Liver (tissue), 9 donors: ENCODE data around the gene TIMMDC1. TPM values are rescaled to one million over a fixed set of nuclear protein-coding genes. Genes with fewer than 3 reads are reported as not detected.

Experiments
- DNase-seq: peaks from one replicate; pipeline ENCODE4 v3.0.0-alpha.2; 2017; ENCODE audit warnings: low spot score
- H3K27ac ChIP-seq, 2 donors: one replicate each; pipeline ENCODE4 v1.7.0; 2013; ENCODE audit warnings: inconsistent platforms in 2 of 2, low read length in 2 of 2, control low read depth in 1 of 2, low read depth in 1 of 2, mild to moderate bottlenecking in 1 of 2
- H3K27me3 ChIP-seq, 4 donors: one replicate each; pipeline versions ENCODE4 v1.6.1 to v1.7.0; 2013; ENCODE audit warnings: low read length in 3 of 4, inconsistent platforms in 1 of 4, mild to moderate bottlenecking in 1 of 4, moderate library complexity in 1 of 4; ENCODE audit not compliant: control insufficient read depth in 4 of 4, insufficient read depth in 4 of 4
- H3K36me3 ChIP-seq, 4 donors: one replicate each; pipeline versions ENCODE4 v1.6.1 to v1.7.0; 2013; ENCODE audit warnings: low read length in 3 of 4, mild to moderate bottlenecking in 3 of 4, low read depth in 1 of 4, moderate library complexity in 1 of 4; ENCODE audit not compliant: control insufficient read depth in 4 of 4, insufficient read depth in 3 of 4
- H3K4me1 ChIP-seq, 4 donors: one replicate each; pipeline versions ENCODE4 v1.6.1 to v1.7.0; 2013; ENCODE audit warnings: low read length in 3 of 4, mild to moderate bottlenecking in 3 of 4, moderate library complexity in 1 of 4; ENCODE audit not compliant: control insufficient read depth in 4 of 4, insufficient read depth in 4 of 4
- H3K4me3 ChIP-seq, 3 donors: one replicate each; pipeline versions ENCODE4 v1.6.1 to v1.7.0; 2013; ENCODE audit warnings: low read length in 3 of 3, control low read depth in 1 of 3, low read depth in 1 of 3, mild to moderate bottlenecking in 1 of 3
- H3K9ac ChIP-seq, 2 donors: one replicate each; pipeline ENCODE4 v1.7.0; 2013; ENCODE audit warnings: low read length in 2 of 2, mild to moderate bottlenecking in 2 of 2, moderate library complexity in 2 of 2, control low read depth in 1 of 2, low read depth in 1 of 2
- H3K9me3 ChIP-seq, 4 donors: one replicate each; pipeline versions ENCODE4 v1.6.1 to v1.7.0; 2013; ENCODE audit warnings: low read length in 3 of 4; ENCODE audit not compliant: control insufficient read depth in 4 of 4
- ATF3 ChIP-seq: IDR thresholded peaks from 2 replicates; pipeline ENCODE4 v1.6.1; 2016; ENCODE audit warnings: antibody characterized with exemption
- CTCF ChIP-seq: fragments of 150-350 bp; IDR thresholded peaks from 2 replicates; pipeline ENCODE4 v1.5.1; 2017; ENCODE audit warnings: improper control_type of control experiment, low read depth, low read length; ENCODE audit not compliant: missing input control
- EGR1 ChIP-seq, 2 donors: IDR thresholded peaks; 2 replicates each; pipeline ENCODE4 v1.6.1; 2016 to 2018; ENCODE audit warnings: antibody characterized with exemption in 2 of 2, low read depth in 2 of 2
- FOXA1 ChIP-seq: IDR thresholded peaks from 2 replicates; pipeline ENCODE4 v1.6.1; 2016; ENCODE audit warnings: antibody characterized with exemption
- FOXA2 ChIP-seq: IDR thresholded peaks from 2 replicates; pipeline ENCODE4 v1.6.1; 2016; ENCODE audit warnings: antibody characterized with exemption
- GABPA ChIP-seq, 2 donors: IDR thresholded peaks in 1 of 2; conservative IDR thresholded peaks in 1 of 2; 2 replicates each; pipeline ENCODE4 v1.6.1; 2016; ENCODE audit warnings: antibody characterized with exemption in 2 of 2, mild to moderate bottlenecking in 1 of 2, moderate library complexity in 1 of 2
- HNF4A ChIP-seq, 2 donors: conservative IDR thresholded peaks; 2 replicates each; pipeline ENCODE4 v1.6.1; 2016; ENCODE audit warnings: antibody characterized with exemption in 2 of 2, mild to moderate bottlenecking in 2 of 2
- HNF4G ChIP-seq: IDR thresholded peaks from 2 replicates; pipeline ENCODE4 v1.6.1; 2016; ENCODE audit warnings: antibody characterized with exemption
- JUND ChIP-seq, 2 donors: IDR thresholded peaks; 2 replicates each; pipeline ENCODE4 v1.6.1; 2016; ENCODE audit warnings: antibody characterized with exemption in 2 of 2
- MAX ChIP-seq: IDR thresholded peaks from 2 replicates; pipeline ENCODE4 v1.6.1; 2016; ENCODE audit warnings: antibody characterized with exemption
- NR2F2 ChIP-seq: IDR thresholded peaks from 2 replicates; pipeline ENCODE4 v1.6.1; 2016; ENCODE audit warnings: antibody characterized with exemption
- RAD21 ChIP-seq, 2 donors: IDR thresholded peaks; 2 replicates each; pipeline ENCODE4 v1.6.1; 2016; ENCODE audit warnings: antibody characterized with exemption in 2 of 2, mild to moderate bottlenecking in 2 of 2
- REST ChIP-seq: IDR thresholded peaks from 2 replicates; pipeline ENCODE4 v1.6.1; 2016; ENCODE audit warnings: antibody characterized with exemption, mild to moderate bottlenecking
- RXRA ChIP-seq, 2 donors: IDR thresholded peaks; 2 replicates each; pipeline ENCODE4 v1.6.1; 2017 to 2018; ENCODE audit warnings: antibody characterized with exemption in 2 of 2, mild to moderate bottlenecking in 1 of 2
- SP1 ChIP-seq: IDR thresholded peaks from 2 replicates; pipeline ENCODE4 v1.6.1; 2018; ENCODE audit warnings: antibody characterized with exemption, mild to moderate bottlenecking
- TAF1 ChIP-seq: conservative IDR thresholded peaks from 2 replicates; pipeline ENCODE4 v1.6.1; 2016; ENCODE audit warnings: antibody characterized with exemption, mild to moderate bottlenecking
- YY1 ChIP-seq: IDR thresholded peaks from 2 replicates; pipeline ENCODE4 v1.6.1; 2016; ENCODE audit warnings: antibody characterized with exemption, mild to moderate bottlenecking
- ZBTB33 ChIP-seq: IDR thresholded peaks from 2 replicates; pipeline ENCODE4 v1.6.1; 2016; ENCODE audit warnings: antibody characterized with exemption
- WGBS: extraction: QIAGEN DNeasy Blood & Tissue Kit; methylation state at CpG from one replicate; pipeline ENCODE4 v1.1.7; 2013; 5-methylcytosine and 5-hydroxymethylcytosine counted together
- polyA plus RNA-seq, 2 donors: library from polyadenylated mRNA; stranded (reverse) in 1 of 2; unstranded in 1 of 2; fragments of 200-250 nt in 1 of 2; fragments of >200 nt in 1 of 2; fragmentation: Nextera tagmentation in 1 of 2; extraction: Ambion mirVana in 1 of 2; gene quantifications; one replicate each; pipeline versions ENCODE4 v1.2.1 to v1.2.3, GENCODE V29; 2013 to 2015
- total RNA-seq, 2 donors: library from RNA; depleted of rRNA; stranded (reverse); fragments of >200 nt; gene quantifications; one replicate each; pipeline ENCODE4 v1.2.3, GENCODE V29; 2014
- donor health status: healthy.
- donor health status: healthy.
- donor health status: healthy.
- donor health status: healthy.
- donor health status: healthy.

TIMMDC1 gene
- total and polyA plus RNA-seq, 4 donors: 25.4 to 54.2 (median 33.2) TPM

- no peak for DNase-seq
- 62% methylated on average over 4 of the region's 4 CpGs for WGBS
- H3K27me3 ChIP-seq: no peaks in the 10 kb centered on the region
- no peaks in the 10 kb centered on the region for H3K4me1 ChIP-seq
- peak overlapping the region in 1 of 2 donors; percentile 1 for H3K27ac ChIP-seq
- peak overlapping the region in 1 of 2 donors; percentile 35 for H3K9ac ChIP-seq
- no peaks in the 10 kb centered on the region for H3K9me3 ChIP-seq
- no peak for TF ChIP-seq EGR1 (IDR thresholded peaks at IDR 0.05; ENCODE audit: low read depth in 2 of 2)
- no peak for TF ChIP-seq TAF1
- TF ChIP-seq ZBTB33: no peak
- no peak for TF ChIP-seq REST
- no peak for TF ChIP-seq RXRA (IDR thresholded peaks at IDR 0.05)
- TF ChIP-seq YY1: no peak
- TF ChIP-seq HNF4A (conservative IDR thresholded peaks at IDR 0.05): no peak
- H3K4me3 ChIP-seq: no peak overlapping the region
- peaks cover 10 to 27% (median 21%) of the 10 kb centered on the region in 4 donors for H3K36me3 ChIP-seq
Measured at GRCh38 chr3:119506631-119507030, 8.3 kb downstream of the TIMMDC1 start.

- WGBS: 98% methylated on average over 2 of the region's 2 CpGs
- H3K4me1 ChIP-seq: no peaks in the 10 kb centered on the region
- no peak overlapping the region for H3K4me3 ChIP-seq
- H3K27me3 ChIP-seq: no peaks in the 10 kb centered on the region
- no peaks in the 10 kb centered on the region for H3K9me3 ChIP-seq
- TF ChIP-seq FOXA2 (no peak), EGR1 (IDR thresholded peaks at IDR 0.05; ENCODE audit: low read depth in 2 of 2) (no peak), CTCF (no peak), SP1 (no peak), NR2F2 (no peak), RAD21 (IDR thresholded peaks at IDR 0.05) (no peak), GABPA (IDR thresholded peaks at IDR 0.05 in 1 of 2, conservative IDR thresholded peaks at IDR 0.05 in 1 of 2) (no peak), ATF3 (no peak), YY1 (no peak), JUND (IDR thresholded peaks at IDR 0.05) (no peak), FOXA1 (no peak), HNF4A (conservative IDR thresholded peaks at IDR 0.05) (no peak), TAF1 (no peak), MAX (no peak), RXRA (IDR thresholded peaks at IDR 0.05) (no peak), HNF4G (no peak), ZBTB33 (no peak), REST (no peak)
- H3K27ac ChIP-seq: no peak overlapping the region
- DNase-seq: no peak
- H3K36me3 ChIP-seq: peaks cover 10 to 27% (median 22%) of the 10 kb centered on the region in 4 donors
- H3K9ac ChIP-seq: no peak overlapping the region
Measured at GRCh38 chr3:119507404-119507803, 9.1 kb downstream of the TIMMDC1 start.
